IPS-20b (cell line): Measurements from ENCODE around the gene SLC25A13.

Experiments
- H3K27ac ChIP-seq: one replicate; pipeline ENCODE4 v1.5.1; 2013; ENCODE audit warnings: low read length
- H3K27me3 ChIP-seq: 2 replicates; pipeline ENCODE4 v1.6.1; 2013; ENCODE audit warnings: mild to moderate bottlenecking, low read length, inconsistent platforms; ENCODE audit not compliant: insufficient read depth
- H3K36me3 ChIP-seq: 2 replicates; pipeline ENCODE4 v1.6.1; 2013; ENCODE audit warnings: low read depth, mild to moderate bottlenecking, inconsistent platforms, low read length, moderate library complexity; ENCODE audit not compliant: insufficient read depth
- H3K4me1 ChIP-seq: 2 replicates; pipeline ENCODE4 v1.6.1; 2013; ENCODE audit warnings: mild to moderate bottlenecking, control low read depth, inconsistent platforms, low read length, moderate library complexity; ENCODE audit not compliant: insufficient read depth
- H3K4me3 ChIP-seq: 2 replicates; pipeline ENCODE4 v1.5.1; 2013; ENCODE audit warnings: mild to moderate bottlenecking, low read length, inconsistent platforms
- H3K9ac ChIP-seq: 2 replicates; pipeline ENCODE4 v1.6.1; 2013; ENCODE audit warnings: low read depth, mild to moderate bottlenecking, inconsistent platforms, low read length, moderate library complexity
- H3K9me3 ChIP-seq: 2 replicates; pipeline ENCODE4 v1.6.1; 2013; ENCODE audit warnings: mild to moderate bottlenecking, low read depth, low read length, inconsistent platforms; ENCODE audit not compliant: insufficient read depth

SLC25A13 gene

DNA sequence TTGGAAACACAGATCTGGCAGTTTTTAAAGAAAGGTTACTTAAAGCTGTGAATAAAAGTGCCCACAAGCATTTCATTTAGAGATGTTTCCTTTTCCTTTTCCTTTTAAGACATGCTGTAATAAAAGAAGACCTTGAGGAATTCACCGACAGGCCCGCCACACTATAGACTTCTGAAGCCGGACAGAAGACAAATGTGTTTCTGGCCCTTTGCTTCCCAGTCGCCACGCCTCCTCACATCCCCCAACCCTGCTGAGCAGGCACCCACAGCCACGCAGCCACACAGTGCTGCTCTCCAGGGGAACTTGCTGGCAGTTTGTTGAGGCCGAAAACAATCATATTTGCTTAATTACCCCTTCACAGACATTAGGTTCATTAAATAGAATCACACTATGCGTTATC is 83.4 kb downstream of the SLC25A13 start:
- H3K4me1 ChIP-seq, result no peaks in the 10 kb centered on the region
- no peak overlapping the region for H3K9ac ChIP-seq
- peaks cover 8% of the 10 kb centered on the region for H3K36me3 ChIP-seq
- no peak overlapping the region for H3K27ac ChIP-seq
- H3K4me3 ChIP-seq, result no peak overlapping the region
- H3K27me3 ChIP-seq, result no peaks in the 10 kb centered on the region
- H3K9me3 ChIP-seq, result no peaks in the 10 kb centered on the region

GRCh38 chr7:96237040-96237439 is 84.9 kb downstream of the SLC25A13 start:
- H3K9ac ChIP-seq, result no peak overlapping the region

GRCh38 chr7:96236198-96237039 is 85.5 kb downstream of the SLC25A13 start:
- H3K27me3 ChIP-seq, result no peaks in the 10 kb centered on the region
- H3K27ac ChIP-seq, result no peak overlapping the region
- H3K4me3 ChIP-seq, result no peak overlapping the region
- no peaks in the 10 kb centered on the region for H3K9me3 ChIP-seq
- no peaks in the 10 kb centered on the region for H3K4me1 ChIP-seq
- no peak overlapping the region for H3K9ac ChIP-seq
- peaks cover 19% of the 10 kb centered on the region for H3K36me3 ChIP-seq

More at GRCh38 chr7:96237040-96237439, 84.9 kb downstream of the SLC25A13 start:
- H3K36me3 ChIP-seq, result peaks cover 16% of the 10 kb centered on the region
- H3K9me3 ChIP-seq, result no peaks in the 10 kb centered on the region
- H3K4me3 ChIP-seq, result no peak overlapping the region
- H3K4me1 ChIP-seq, result no peaks in the 10 kb centered on the region
- H3K27ac ChIP-seq, result no peak overlapping the region
- H3K27me3 ChIP-seq, result no peaks in the 10 kb centered on the region

DNA sequence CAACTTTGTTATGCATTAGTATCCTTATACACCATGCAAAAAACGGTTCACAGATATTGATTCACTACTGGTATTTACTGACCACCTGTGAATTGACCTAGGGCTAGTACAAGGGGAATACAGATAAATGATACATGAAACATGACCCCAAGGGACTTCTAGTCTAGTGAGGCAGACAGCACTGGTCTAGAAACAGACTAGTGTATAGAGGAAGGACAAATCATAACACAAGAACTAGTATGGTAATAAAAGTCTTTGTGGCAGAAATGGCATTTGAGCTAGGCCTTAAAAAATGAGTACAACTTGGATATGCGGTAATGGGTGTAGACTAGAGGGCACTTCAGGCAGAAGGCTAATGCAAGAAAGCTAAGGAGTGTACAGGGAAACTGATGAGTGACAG is 86.6 kb downstream of the SLC25A13 start:
- Histone ChIP-seq H3K9ac (no peak overlapping the region), H3K27ac (no peak overlapping the region), H3K4me1 (no peaks in the 10 kb centered on the region), H3K36me3 (peaks cover 21% of the 10 kb centered on the region), H3K4me3 (no peak overlapping the region), H3K9me3 (no peaks in the 10 kb centered on the region), H3K27me3 (no peaks in the 10 kb centered on the region)

- Histone ChIP-seq H3K36me3 (peaks cover 28% of the 10 kb centered on the region), H3K27ac (no peak overlapping the region), H3K9me3 (no peaks in the 10 kb centered on the region), H3K4me1 (no peaks in the 10 kb centered on the region), H3K27me3 (no peaks in the 10 kb centered on the region), H3K4me3 (no peak overlapping the region), H3K9ac (no peak overlapping the region)
Measured at GRCh38 chr7:96233528-96234154, 88.3 kb downstream of the SLC25A13 start.

DNA sequence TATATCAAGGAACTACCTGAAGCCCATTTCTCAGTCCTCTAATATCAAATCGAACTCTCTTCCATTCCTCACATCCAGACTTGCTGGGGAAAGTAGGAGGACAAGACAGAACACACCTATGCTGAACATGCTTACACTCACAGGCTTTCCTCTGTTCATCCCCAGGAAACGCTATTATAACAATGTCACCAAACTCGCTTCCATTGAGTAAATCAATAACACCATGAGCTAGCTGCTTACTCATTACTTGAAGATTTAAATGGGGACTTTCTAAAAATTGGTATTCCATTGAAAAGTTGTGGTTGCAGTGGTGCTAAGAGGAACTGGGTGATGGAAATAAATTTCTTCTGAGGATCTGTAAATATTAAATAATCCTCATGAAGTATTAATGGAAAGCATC is 88.8 kb downstream of the SLC25A13 start:
- no peak overlapping the region for H3K4me3 ChIP-seq

DNA sequence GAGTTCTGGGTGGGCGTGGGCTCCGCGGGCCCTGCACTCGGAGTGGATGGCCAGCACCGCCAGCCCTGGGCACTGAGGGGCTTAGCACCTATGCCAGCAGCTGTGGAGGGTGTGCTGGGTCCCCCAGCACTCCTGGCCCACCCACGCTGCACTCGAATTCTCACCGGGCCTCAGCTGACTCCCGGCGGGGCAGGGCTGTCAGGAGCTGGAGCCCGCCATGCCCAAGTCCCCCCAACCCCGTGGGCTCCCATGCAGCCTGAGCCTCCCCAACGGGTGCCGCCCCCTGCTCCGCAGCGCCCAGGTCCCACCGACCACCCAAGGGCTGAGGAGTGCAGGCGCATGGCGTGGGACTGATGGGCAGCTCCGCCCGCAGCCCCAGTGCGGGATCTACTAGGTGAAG is 93.1 kb downstream of the SLC25A13 start:
- Histone ChIP-seq H3K27ac (no peak overlapping the region), H3K27me3 (no peaks in the 10 kb centered on the region)

More for the DNA sequence above, 88.8 kb downstream of the SLC25A13 start:
- H3K9me3 ChIP-seq, result no peaks in the 10 kb centered on the region
- H3K9ac ChIP-seq, result no peak overlapping the region
- H3K36me3 ChIP-seq, result peaks cover 28% of the 10 kb centered on the region
- no peaks in the 10 kb centered on the region for H3K4me1 ChIP-seq
- no peak overlapping the region for H3K27ac ChIP-seq
- H3K27me3 ChIP-seq, result no peaks in the 10 kb centered on the region

DNA sequence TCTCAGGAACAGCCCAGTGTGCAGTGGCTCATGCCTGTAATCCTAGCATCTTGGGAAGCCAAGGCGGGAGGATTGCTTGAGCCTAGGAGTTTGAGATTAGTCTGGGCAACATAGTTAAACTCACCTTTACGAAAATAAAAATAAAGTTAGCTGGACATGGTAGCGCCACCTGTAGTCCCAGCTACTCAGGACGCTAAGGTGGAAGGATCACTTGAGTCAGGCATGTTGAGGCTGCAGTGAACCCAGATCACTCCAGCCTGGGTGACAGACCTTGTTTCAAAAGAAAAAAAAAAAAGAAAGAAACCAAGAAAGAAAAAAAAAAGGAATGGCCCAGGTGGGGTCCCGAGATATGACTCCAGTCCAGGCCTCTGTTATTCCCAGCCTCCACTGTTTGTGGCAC is 96.6 kb downstream of the SLC25A13 start:
- H3K27me3 ChIP-seq, result no peaks in the 10 kb centered on the region
- H3K9me3 ChIP-seq, result no peaks in the 10 kb centered on the region
- no peak overlapping the region for H3K9ac ChIP-seq
- no peak overlapping the region for H3K4me3 ChIP-seq
- no peaks in the 10 kb centered on the region for H3K4me1 ChIP-seq
- H3K36me3 ChIP-seq, result peaks cover 6% of the 10 kb centered on the region; the same call in 1 of the 2 replicates
- H3K27ac ChIP-seq, result no peak overlapping the region

More for the DNA sequence above, 93.1 kb downstream of the SLC25A13 start:
- H3K4me3 ChIP-seq, result no peak overlapping the region
- no peaks in the 10 kb centered on the region for H3K9me3 ChIP-seq
- H3K36me3 ChIP-seq, result peaks cover 20% of the 10 kb centered on the region
- no peak overlapping the region for H3K9ac ChIP-seq
- no peaks in the 10 kb centered on the region for H3K4me1 ChIP-seq

DNA sequence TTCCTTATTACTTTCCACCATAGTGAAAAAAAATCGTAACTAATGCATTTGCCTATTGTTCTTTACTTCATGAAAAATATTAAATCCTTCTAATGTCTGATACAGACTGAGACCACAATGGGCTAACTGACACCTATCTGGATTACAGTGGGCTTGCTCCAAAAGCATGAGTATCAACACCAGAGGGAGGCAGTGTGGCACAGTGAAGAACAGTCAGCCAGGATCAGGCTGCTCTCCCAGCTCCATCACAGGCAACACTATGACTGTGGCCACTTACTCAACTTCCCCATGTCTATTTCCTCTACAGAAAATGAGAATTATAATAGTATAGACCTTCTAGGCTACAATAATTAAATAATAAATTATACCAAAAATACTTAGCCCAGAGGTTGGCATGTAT is 97.2 kb downstream of the SLC25A13 start:
- H3K4me3 ChIP-seq, result no peak overlapping the region
- H3K36me3 ChIP-seq, result peaks cover 2% of the 10 kb centered on the region; the same call in 1 of the 2 replicates
- H3K27me3 ChIP-seq, result no peaks in the 10 kb centered on the region
- H3K4me1 ChIP-seq, result no peaks in the 10 kb centered on the region
- H3K9ac ChIP-seq, result no peak overlapping the region
- H3K9me3 ChIP-seq, result no peaks in the 10 kb centered on the region
- H3K27ac ChIP-seq, result no peak overlapping the region

- Histone ChIP-seq H3K27ac (no peak overlapping the region), H3K9me3 (no peaks in the 10 kb centered on the region), H3K4me3 (no peak overlapping the region), H3K9ac (no peak overlapping the region), H3K4me1 (no peaks in the 10 kb centered on the region), H3K27me3 (no peaks in the 10 kb centered on the region), H3K36me3 (no peaks in the 10 kb centered on the region)
Measured at GRCh38 chr7:96224073-96224472, 97.8 kb downstream of the SLC25A13 start.

GRCh38 chr7:96221888-96222287 is 100.0 kb downstream of the SLC25A13 start:
- Histone ChIP-seq H3K9me3 (no peaks in the 10 kb centered on the region), H3K9ac (no peak overlapping the region), H3K27me3 (no peaks in the 10 kb centered on the region), H3K27ac (no peak overlapping the region), H3K36me3 (no peaks in the 10 kb centered on the region), H3K4me3 (no peak overlapping the region), H3K4me1 (no peaks in the 10 kb centered on the region)
